Left cardiac atrium (tissue), 4 donors: Measurements from ENCODE around the gene RAI14. TPM values are rescaled to one million over a fixed set of nuclear protein-coding genes. Genes with fewer than 3 reads are reported as not detected.

Experiments
- ATAC-seq, 2 donors: fragments of 200-7000 bp; cut with Tn5 transposase; one replicate each; pipeline ENCODE4 v1.9.1; 2020; ENCODE audit warnings: mild to moderate bottlenecking in 2 of 2, moderate library complexity in 2 of 2
- DNase-seq: peaks from one replicate; pipeline ENCODE4 v3.0.0-alpha.2; 2020
- intact Hi-C, 2 donors: fragments of 100-400 bp; cut with DNase I; formaldehyde crosslinking; loops; one replicate each; pipeline versions ENCODE4 v1.14.1 to v1.15.1; 2022 to 2023
- total RNA-seq, 2 donors: library from RNA; stranded (reverse); fragmentation: NEBNext Ultra II Directional; extraction: Animal tissue kit (Norgen Biotek cat#: 25700); gene quantifications; one replicate each; pipeline ENCODE4 v1.2.1, GENCODE V29; 2021
- donor health status: DM: no; HTN: yes; CAD: no.
- donor health status: DM: no; HTN: yes; CAD: no; lungs with severe emphysema.
- donor health status: DM: yes; HTN: yes; CAD: no.
- donor health status: Dilated cardiomyopathy.

The RAI14 gene
- total RNA-seq, 2 donors from 2014 or later = 14.2 to 26.3 TPM

DNA sequence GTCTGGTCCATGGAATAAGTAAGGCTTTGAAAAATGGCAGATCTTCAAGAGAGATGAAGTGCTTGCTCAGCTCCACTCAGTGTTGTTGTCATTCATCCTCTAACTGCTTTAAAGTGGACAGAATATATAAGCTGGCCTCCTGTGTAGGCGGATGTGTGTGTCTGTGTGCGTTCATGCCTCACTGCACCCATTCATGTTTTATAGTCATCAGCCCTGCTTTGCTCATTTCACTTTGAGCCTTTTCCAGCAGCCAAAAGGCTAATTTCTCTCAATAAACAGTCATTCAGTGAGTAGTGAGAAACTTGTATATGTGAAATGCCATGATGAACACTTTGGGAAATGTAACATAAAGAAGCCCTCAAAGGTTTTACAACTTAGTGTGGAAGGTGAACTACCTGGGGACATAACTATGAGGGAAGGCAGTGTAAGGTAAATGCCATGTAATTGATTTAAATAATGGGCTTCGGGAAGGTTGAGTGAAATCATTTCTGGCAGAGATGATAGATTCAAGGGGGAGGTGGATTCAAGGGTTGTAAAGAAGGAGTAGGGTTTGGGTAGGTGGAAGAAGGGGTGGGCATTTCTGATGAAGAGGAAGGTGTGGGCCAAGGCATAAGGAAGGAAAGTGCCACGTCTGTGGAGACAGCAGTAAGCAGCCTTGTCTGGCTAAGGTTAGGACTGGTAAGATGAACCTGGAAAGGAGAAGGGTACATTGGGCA lies 198.5 kb downstream of the RAI14 start:
- ATAC-seq = no peak
- intact Hi-C loops = no loop called here
- no peak for DNase-seq

DNA sequence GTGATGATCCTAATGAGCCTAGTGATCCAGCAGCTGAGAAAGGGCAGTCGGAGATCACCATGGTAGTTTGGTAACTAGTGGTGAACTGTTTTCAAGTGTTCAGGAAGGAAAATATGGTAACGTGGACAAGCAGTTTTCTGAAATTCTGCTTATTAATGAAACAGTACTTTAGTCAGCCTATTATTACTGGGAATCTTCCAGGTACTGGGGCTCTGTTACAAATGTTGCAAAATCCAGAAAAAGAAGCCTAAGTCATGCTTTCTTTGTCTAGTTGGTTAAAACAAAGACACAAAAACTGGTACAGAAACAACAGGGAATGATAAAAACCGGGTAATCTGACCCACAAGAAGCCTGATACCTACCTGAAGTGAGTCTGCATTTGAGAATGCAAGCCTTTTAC lies 201.0 kb downstream of the RAI14 start:
- intact Hi-C loops = no loop called here
- DNase-seq = no peak
- ATAC-seq = no peak

DNA sequence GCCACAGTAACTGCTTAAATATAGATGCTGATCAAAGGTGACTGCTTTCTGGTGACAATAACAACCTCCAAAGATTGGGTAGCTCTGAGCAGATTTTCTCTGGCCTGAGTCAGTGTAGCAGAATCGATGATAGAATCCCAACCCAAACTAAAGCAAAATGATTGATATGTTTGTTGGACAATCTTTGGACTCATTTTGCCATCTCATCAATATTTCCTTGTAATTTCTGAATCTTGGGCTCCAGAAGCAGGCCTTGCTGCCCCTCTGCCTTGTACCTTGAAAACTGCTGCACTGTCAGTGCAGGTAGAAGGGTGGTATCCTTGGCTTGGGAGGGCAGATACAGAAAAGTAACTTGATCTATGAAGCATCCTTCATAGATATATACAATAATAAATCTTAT lies 201.8 kb downstream of the RAI14 start:
- intact Hi-C loops = no loop called here
- no peak for ATAC-seq
- DNase-seq = no peak

DNA sequence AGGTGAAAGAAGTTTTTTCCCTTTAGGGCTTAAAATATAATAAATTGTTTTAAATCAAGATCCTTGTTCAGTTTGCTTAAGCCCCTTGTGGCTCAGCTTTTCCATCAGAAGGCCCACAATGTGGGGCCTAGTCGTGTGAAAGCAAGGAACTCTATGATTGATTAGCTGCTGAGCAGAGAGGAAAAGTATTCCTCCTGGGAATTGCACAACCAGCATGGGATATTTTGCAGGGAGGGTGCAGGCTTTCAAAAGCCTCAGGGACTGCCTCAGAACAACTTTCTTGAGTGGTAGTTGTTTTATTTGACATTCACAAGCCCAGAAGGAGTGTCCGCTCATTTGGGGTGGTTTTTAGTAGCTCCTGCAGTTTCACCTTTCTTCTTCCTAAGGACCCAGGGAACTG lies 202.7 kb downstream of the RAI14 start:
- ATAC-seq (no peak), DNase-seq (no peak)
- intact Hi-C loops = no loop called here

DNA sequence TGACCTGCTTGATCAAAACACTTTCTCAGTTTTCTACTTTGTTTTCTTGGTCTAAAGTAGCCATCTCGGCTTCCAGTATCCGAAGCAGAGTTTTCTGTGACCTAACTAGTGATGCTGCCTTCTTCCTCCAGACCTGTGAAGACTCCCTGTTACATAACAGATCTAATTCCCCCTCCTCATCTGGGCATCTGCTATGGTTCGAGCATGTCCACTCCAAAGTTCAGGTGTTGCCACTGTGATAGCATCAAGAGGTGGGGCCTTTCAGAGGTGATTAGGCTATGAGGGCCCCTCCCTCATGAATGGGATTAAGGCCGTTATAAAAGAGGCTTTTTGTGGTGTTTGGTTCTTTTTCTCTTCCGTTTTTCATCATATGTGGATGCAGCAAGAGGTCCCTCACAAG lies 203.1 kb downstream of the RAI14 start:
- intact Hi-C loops = no loop called here
- ATAC-seq = no peak
- no peak for DNase-seq

DNA sequence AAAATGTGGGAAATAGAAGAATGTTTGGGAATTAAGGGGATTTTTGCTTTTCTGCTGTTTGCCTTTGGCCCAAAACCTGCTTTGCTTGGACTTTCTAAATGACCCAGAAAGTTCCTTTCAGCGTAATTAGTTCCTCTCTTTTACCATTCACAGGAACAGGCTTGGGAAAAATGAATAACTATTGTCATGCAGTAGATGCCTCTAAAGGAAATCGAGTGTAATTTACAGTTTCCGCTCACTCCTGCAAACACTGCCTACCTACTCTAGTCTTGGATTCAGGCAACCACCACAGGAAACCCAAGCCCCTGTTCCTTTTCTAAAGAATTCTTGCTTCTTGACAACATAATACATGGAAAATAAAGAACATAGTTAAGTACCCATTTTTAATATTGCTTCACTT lies 207.8 kb downstream of the RAI14 start:
- intact Hi-C loops = no loop called here
- DNase-seq (no peak), ATAC-seq (no peak)

DNA sequence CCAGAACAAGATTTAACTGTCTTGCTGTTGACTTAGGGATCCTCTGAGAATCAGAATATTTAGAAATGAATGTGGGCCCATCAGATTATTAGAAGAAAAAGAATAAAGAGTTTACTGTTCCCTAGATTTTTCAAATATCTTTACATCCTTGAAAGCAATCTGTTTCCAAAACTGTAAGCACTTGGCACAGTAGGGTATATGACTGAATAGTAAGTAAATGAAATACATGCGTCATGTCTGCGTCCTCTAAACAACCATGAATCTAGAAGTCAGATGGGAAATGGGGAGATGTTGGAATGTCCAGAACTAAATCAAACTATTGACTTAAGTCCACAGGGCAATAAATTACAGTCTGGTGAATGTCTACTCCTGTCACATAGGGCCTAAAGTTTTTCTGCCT lies 209.0 kb downstream of the RAI14 start:
- intact Hi-C loops = no loop called here
- ATAC-seq = no peak
- DNase-seq = no peak

DNA sequence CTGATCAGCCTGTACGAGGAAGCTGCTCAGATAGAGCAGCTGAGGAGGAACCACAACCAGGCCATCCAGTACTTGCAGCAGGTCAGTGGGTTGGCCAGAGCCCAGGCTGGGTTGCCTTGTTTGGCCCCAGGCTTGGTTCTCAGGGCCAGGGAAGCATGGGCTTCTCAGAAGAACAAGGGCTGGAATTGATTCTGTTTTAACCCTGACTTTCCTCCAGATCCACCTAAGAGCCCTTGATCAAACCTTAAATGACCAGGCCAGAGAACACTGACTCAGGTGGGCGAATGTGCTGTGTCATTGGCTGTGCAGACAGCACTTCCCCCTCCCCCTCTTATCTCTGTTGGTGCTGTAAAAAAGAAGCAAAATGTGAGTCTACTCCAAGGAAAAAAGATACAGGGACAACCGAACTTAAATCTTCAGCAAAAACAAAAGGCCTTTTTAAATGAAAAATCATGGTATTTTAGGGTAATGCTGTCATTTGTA lies 210.9 kb downstream of the RAI14 start:
- DNase-seq = no peak
- intact Hi-C loops = no loop called here
- ATAC-seq = peak in 1 of 2 donors; percentile 44

DNA sequence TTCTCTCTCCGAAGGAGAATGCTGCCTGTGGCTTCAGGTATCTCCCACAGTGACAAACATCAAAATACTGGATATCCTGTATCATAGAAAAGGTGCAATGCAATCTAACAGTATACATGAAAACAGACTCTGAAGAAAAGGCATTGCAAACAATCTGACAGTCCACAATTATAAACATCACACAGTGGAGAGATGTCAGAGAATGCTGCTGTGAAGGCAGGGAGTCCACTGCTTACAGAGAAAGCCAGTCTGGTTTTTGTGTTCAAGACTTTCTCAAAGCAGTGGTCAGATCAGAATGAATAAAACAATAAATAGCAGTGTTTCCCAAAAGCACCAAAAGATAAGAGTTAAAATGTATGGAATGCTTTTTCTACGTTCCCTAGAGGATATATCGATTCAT lies 211.5 kb downstream of the RAI14 start:
- no peak for DNase-seq
- ATAC-seq = no peak
- intact Hi-C loops = no loop called here

DNA sequence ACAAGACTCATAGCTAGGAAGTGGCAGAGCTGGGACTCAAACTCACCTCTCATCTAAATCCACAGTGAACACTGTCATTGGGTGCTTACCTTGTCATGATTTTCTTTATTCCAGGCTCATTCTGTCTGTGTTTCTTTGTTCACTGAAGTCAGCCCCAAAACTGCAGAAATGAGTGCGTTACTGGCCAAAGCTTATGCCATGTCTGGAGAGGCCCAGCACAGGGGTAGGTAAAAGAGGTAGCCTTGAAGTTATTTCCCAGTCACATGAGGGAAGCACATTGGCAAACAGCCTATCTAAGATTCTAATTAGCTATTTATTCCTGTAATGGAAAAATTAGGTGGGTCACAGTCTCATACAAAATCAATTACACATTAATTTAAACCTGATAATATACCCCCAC lies 212.7 kb downstream of the RAI14 start:
- DNase-seq (no peak), ATAC-seq (no peak)
- intact Hi-C loops = no loop called here

DNA sequence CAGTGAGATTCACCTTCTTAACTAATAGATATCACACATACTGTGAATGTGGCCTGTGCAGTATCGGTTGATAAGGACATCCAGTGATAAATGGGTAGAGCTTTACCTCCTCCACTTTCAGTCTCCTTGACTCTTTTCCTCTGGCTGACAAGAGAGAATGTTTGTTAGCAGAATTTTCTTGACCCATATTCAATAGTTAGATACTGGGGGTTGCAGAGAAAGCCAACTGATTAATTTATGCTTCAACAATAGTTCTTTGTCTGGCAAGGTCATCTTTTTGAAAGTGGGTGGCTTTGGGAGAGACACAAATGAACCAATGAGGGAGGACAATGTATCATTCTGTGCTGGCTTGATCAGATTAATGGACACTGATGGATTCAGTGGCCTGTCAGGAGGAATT lies 213.1 kb downstream of the RAI14 start:
- no peak for ATAC-seq
- no peak for DNase-seq
- intact Hi-C loops = no loop called here

DNA sequence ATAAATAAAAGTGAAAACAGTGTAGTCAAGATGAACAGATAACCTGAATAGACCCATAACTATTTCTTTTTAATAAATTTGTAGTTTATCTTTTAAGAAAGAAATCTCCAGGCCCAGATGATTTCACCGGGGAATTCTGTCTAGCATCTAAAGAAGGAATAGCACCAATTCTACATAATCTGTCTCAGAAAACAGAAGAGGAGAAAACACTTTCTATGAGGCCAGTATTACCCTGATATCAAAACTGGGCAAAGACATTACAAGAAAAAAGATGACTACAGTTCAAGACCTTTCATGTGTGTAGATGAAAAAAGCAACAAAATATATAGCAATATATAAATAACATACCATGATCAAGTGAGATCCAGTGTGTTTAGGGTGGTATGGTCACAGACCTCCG lies 214.3 kb downstream of the RAI14 start:
- DNase-seq (no peak), ATAC-seq (no peak)
- intact Hi-C loops = no loop called here

DNA sequence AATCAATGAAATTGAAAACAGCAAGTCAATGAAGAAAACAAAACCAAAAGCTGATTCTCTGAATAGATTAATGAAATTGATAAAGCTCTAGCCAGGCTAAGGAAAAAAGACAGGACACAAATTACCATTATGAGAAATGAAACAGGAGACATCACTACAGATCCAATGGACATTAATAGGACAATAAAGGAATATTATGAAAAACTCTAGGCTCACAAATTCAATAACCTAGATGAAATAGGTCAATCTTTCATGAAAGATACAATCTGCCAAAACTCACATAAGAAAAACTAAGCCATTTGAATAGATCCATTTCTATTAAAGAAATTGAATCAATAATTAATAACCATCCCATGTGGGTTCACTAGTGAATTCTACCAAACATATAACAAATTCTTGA lies 220.1 kb downstream of the RAI14 start:
- DNase-seq (no peak), ATAC-seq (no peak)

DNA sequence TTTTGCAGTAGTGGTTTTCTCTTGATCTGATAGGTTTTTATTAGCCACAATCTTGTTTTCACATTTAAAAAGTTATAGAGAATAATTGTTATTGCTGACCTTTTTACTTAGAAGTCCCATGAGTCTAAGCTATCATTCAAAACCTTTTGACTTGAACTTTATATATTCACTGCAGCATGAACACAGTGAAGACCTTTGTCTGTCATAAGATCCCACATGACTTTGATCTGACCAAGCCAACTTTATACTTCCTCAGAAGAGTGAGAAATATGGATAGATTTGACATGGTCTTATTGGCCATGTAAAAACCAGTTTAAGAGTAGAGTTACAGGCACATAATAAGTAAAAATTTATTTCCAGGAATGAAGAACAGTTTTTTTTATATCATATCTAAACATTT lies 225.1 kb downstream of the RAI14 start:
- no peak for ATAC-seq
- intact Hi-C loops = no loop called here

More for the DNA sequence above, 220.1 kb downstream of the RAI14 start:
- intact Hi-C loops = no loop called here

More for the DNA sequence above, 225.1 kb downstream of the RAI14 start:
- no peak for DNase-seq

Other genes with a start within 250 kb of the RAI14 start
- gene TTC23L, start 182.8 kb downstream of the RAI14 start, total RNA-seq = not detected